H9 (cell line): Measurements from ENCODE around the gene MYOF. TPM values are rescaled to one million over a fixed set of nuclear protein-coding genes. Genes with fewer than 3 reads are reported as not detected.

ENCODE experiments used
- DNase-seq: peaks from one replicate; pipeline ENCODE4 v3.0.0-alpha.2; 2017
- H2AFZ ChIP-seq: one replicate; pipeline ENCODE4 v1.6.1; 2013; ENCODE audit warnings: mild to moderate bottlenecking, low read length, control low read depth, moderate library complexity
- H2AK5ac ChIP-seq: 2 replicates; pipeline ENCODE4 v1.6.1; 2013; ENCODE audit warnings: low read length, control low read depth, mixed read lengths; ENCODE audit not compliant: insufficient read length
- H2BK120ac ChIP-seq: one replicate; pipeline ENCODE4 v1.6.1; 2013; ENCODE audit warnings: low read depth, mild to moderate bottlenecking, low read length, control low read depth, inconsistent platforms; ENCODE audit not compliant: poor library complexity, severe bottlenecking
- H2BK12ac ChIP-seq: 2 replicates; pipeline ENCODE4 v1.6.1; 2013; ENCODE audit warnings: low read length, control low read depth, mixed read lengths, low read depth; ENCODE audit not compliant: insufficient read length
- H2BK15ac ChIP-seq: 2 replicates; pipeline ENCODE4 v1.6.1; 2013; ENCODE audit warnings: low read depth, low read length, control low read depth
- H2BK20ac ChIP-seq: one replicate; pipeline ENCODE4 v1.6.1; 2013; ENCODE audit warnings: low read depth, mild to moderate bottlenecking, low read length, control low read depth, inconsistent platforms; ENCODE audit not compliant: poor library complexity, severe bottlenecking
- H2BK5ac ChIP-seq: 2 replicates; pipeline ENCODE4 v1.6.1; 2013; ENCODE audit warnings: low read length, control low read depth, mixed read lengths; ENCODE audit not compliant: insufficient read length
- H3K14ac ChIP-seq: 2 replicates; pipeline ENCODE4 v1.6.1; 2013; ENCODE audit warnings: low read length, control low read depth; ENCODE audit not compliant: insufficient read depth
- H3K18ac ChIP-seq: 2 replicates; pipeline ENCODE4 v1.6.1; 2013; ENCODE audit warnings: low read depth, mild to moderate bottlenecking, mixed read lengths, low read length, control low read depth; ENCODE audit not compliant: insufficient read length
- H3K23ac ChIP-seq: 2 replicates; pipeline ENCODE4 v1.6.1; 2013; ENCODE audit warnings: low read length, control low read depth, mixed read lengths, low read depth; ENCODE audit not compliant: insufficient read length
- H3K23me2 ChIP-seq: 2 replicates; pipeline ENCODE4 v1.6.1; 2013; ENCODE audit warnings: low read depth, mild to moderate bottlenecking, mixed read lengths, low read length, control low read depth; ENCODE audit not compliant: insufficient read length, poor library complexity, severe bottlenecking
- H3K27ac ChIP-seq: 2 replicates; pipeline ENCODE4 v1.5.1; 2013; ENCODE audit warnings: low read length, control low read depth, mixed read lengths, low read depth; ENCODE audit not compliant: insufficient read length
- H3K27me3 ChIP-seq: 2 replicates; pipeline ENCODE4 v1.6.1; 2013; ENCODE audit warnings: low read length, control low read depth, inconsistent platforms; ENCODE audit not compliant: insufficient read depth
- H3K4ac ChIP-seq: 2 replicates; pipeline ENCODE4 v1.6.1; 2013; ENCODE audit warnings: low read depth, mild to moderate bottlenecking, control low read depth, inconsistent platforms, low read length, moderate library complexity
- H3K4me1 ChIP-seq: 2 replicates; pipeline ENCODE4 v1.6.1; 2013; ENCODE audit warnings: low read length, control low read depth, inconsistent platforms; ENCODE audit not compliant: insufficient read depth
- H3K4me2 ChIP-seq: 2 replicates; pipeline ENCODE4 v1.6.1; 2013; ENCODE audit warnings: low read length, control low read depth, mixed read lengths; ENCODE audit not compliant: insufficient read length, insufficient read depth
- H3K56ac ChIP-seq: 2 replicates; pipeline ENCODE4 v1.6.1; 2013; ENCODE audit warnings: low read depth, mild to moderate bottlenecking, mixed read lengths, low read length, control low read depth; ENCODE audit not compliant: insufficient read length
- H3K79me1 ChIP-seq: 2 replicates; pipeline ENCODE4 v1.6.1; 2013; ENCODE audit warnings: low read depth, mild to moderate bottlenecking, moderate library complexity, low read length, control low read depth, inconsistent platforms; ENCODE audit not compliant: insufficient read depth, poor library complexity, severe bottlenecking
- H3K79me2 ChIP-seq: 2 replicates; pipeline ENCODE4 v1.6.1; 2013; ENCODE audit warnings: low read length, control low read depth, inconsistent platforms; ENCODE audit not compliant: insufficient read depth
- H3K9ac ChIP-seq: 2 replicates; pipeline ENCODE4 v1.6.1; 2013; ENCODE audit warnings: low read length, control low read depth, mixed read lengths; ENCODE audit not compliant: insufficient read length; ENCODE audit errors: extremely low read depth
- H3K9me3 ChIP-seq: one replicate; pipeline ENCODE4 v1.6.1; 2013; ENCODE audit warnings: low read depth, low read length, inconsistent platforms; ENCODE audit not compliant: control insufficient read depth
- H3T11ph ChIP-seq: one replicate; pipeline ENCODE4 v1.6.1; 2013; ENCODE audit warnings: mild to moderate bottlenecking, low read length, control low read depth, inconsistent platforms
- H4K20me1 ChIP-seq: one replicate; pipeline ENCODE4 v1.6.1; 2013; ENCODE audit not compliant: control insufficient read depth, insufficient read length, insufficient read depth
- H4K5ac ChIP-seq: 2 replicates; pipeline ENCODE4 v1.6.1; 2013; ENCODE audit warnings: low read depth, mild to moderate bottlenecking, mixed read lengths, low read length, control low read depth; ENCODE audit not compliant: insufficient read length
- H4K8ac ChIP-seq: replicated peaks from 2 replicates; pipeline ENCODE4 v1.6.1; 2013; ENCODE audit warnings: low read length, control low read depth, mixed read lengths, low read depth; ENCODE audit not compliant: insufficient read length
- H4K91ac ChIP-seq: 2 replicates; pipeline ENCODE4 v1.6.1; 2013; ENCODE audit warnings: low read depth, mild to moderate bottlenecking, moderate library complexity, mixed read lengths, low read length, control low read depth; ENCODE audit not compliant: insufficient read length
- H3K27ac Mint-ChIP-seq, 3 experiments: 2 replicates in 2 of 3; 3 replicates in 1 of 3; pipeline ENCODE4 v1.8.0; 2020 to 2021; ENCODE audit warnings: mixed read lengths in 3 of 3, mild to moderate bottlenecking in 1 of 3, moderate library complexity in 1 of 3
- H3K27me3 Mint-ChIP-seq: 2 replicates; pipeline ENCODE4 v1.8.0; 2021; ENCODE audit warnings: low read depth, mild to moderate bottlenecking, moderate library complexity, mixed read lengths
- H3K36me3 Mint-ChIP-seq, 3 experiments: 2 replicates in 2 of 3; 3 replicates in 1 of 3; pipeline ENCODE4 v1.8.0; 2020 to 2021; ENCODE audit warnings: low read depth in 3 of 3, mixed read lengths in 3 of 3; ENCODE audit not compliant: insufficient read depth in 1 of 3
- H3K4me1 Mint-ChIP-seq, 2 experiments: 2 replicates each; pipeline ENCODE4 v1.8.0; 2020; ENCODE audit warnings: mixed read lengths in 2 of 2
- H3K4me3 Mint-ChIP-seq, 2 experiments: 2 replicates in 1 of 2; 3 replicates in 1 of 2; pipeline ENCODE4 v1.8.0; 2020 to 2021; ENCODE audit warnings: mild to moderate bottlenecking in 2 of 2, mixed read lengths in 2 of 2, moderate library complexity in 1 of 2
- H3K9me3 Mint-ChIP-seq, 2 experiments: 2 replicates in 1 of 2; 3 replicates in 1 of 2; pipeline ENCODE4 v1.8.0; 2020; ENCODE audit warnings: mild to moderate bottlenecking in 2 of 2, mixed read lengths in 2 of 2, moderate library complexity in 1 of 2
- WGBS: extraction: QIAGEN DNeasy Blood & Tissue Kit; methylation state at CpG from one replicate; pipeline ENCODE4 v1.1.7; 2013; ENCODE audit warnings: missing lambda C conversion rate, low lambda C conversion rate, mixed read lengths; ENCODE audit not compliant: insufficient read length; ENCODE audit errors: extremely low coverage; 5-methylcytosine and 5-hydroxymethylcytosine counted together
- total RNA-seq: library from RNA; stranded (reverse); gene quantifications from 2 replicates; pipeline ENCODE4 v1.2.1, GENCODE V29; 2021
- TF ChIP-seq, protein P1 (sequence below): fragments of 200-600 bp; sonication (generic); conservative IDR thresholded peaks from 3 replicates; pipeline ENCODE4 v1.8.0; 2021; ENCODE audit warnings: antibody characterized with exemption, mild to moderate bottlenecking

MYOF gene
- total RNA-seq, 1 experiment from 2014 or later = 2.8 TPM

DNA sequence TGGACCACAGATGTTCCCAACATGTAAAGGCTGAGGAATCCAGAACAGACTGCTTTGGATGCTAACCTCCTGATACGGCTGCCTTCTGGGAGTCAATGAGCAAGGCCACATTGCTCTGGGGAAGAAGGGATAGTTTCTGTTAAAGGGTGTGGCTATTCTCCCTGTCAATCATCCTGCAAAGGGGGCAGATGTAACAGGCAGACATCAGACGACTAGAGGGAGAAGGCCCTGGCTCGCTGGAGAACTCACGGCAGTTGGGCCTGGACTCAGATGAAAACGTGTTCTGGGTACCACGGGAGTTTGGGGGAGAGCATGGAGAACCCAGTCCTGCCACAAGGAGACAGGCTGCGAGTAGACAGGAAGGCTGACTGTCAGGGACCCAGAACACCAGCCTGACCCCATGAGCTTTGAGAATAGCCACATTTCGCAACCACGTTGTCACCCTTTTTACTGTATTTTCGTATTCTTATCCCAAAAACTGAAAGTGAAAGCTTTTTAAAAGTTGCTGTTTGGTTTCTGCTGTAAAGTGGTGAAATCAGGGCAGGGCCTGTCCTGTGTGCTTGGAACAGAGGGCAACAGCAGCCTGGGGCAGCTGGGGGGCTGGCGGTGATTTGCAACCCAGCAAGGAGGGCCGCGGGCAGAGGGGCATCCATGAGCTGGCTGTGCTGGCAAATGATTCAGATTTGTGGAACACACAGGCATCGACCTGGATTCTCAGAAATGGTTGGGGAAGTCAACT is 95.3 kb downstream of the MYOF start:
- H3K23me2 ChIP-seq = no peaks in the 10 kb centered on the region
- H3K9ac ChIP-seq = no peak overlapping the region
- H4K20me1 ChIP-seq = no peaks in the 10 kb centered on the region
- H2BK5ac ChIP-seq = no peak overlapping the region
- H2BK120ac ChIP-seq = no peak overlapping the region
- H2BK15ac ChIP-seq = no peak overlapping the region
- no peak overlapping the region for H3K4me3 Mint-ChIP-seq
- H3K23ac ChIP-seq = no peak overlapping the region
- no peaks in the 10 kb centered on the region for H3K79me1 ChIP-seq
- H2AK5ac ChIP-seq = no peak overlapping the region
- no peaks in the 10 kb centered on the region for H3K79me2 ChIP-seq
- peaks cover 12 to 26% of the 10 kb centered on the region in 2 experiments for H3K4me1 Mint-ChIP-seq
- no peak overlapping the region for H4K8ac ChIP-seq
- no peak overlapping the region for H2AFZ ChIP-seq
- no peaks in the 10 kb centered on the region for H3K27me3 ChIP-seq
- no peaks in the 10 kb centered on the region for H3K36me3 Mint-ChIP-seq
- 0 out of 2 replicates have a peak, but pooled peaks cover 2% of the 10 kb centered on the region for H3K4me1 ChIP-seq
- H4K5ac ChIP-seq = no peak overlapping the region
- no CpG with 5 or more reads among the region's 14 CpGs for WGBS
- no peak overlapping the region for H3K18ac ChIP-seq
- DNase-seq = no peak
- no peak overlapping the region for H2BK20ac ChIP-seq
- no peaks in the 10 kb centered on the region; the same call in 1 of the 2 replicates for H3K27me3 Mint-ChIP-seq
- H3K27ac Mint-ChIP-seq = no peak overlapping the region
- H3K9me3 ChIP-seq = no peaks in the 10 kb centered on the region
- H3K27ac ChIP-seq = no peak overlapping the region
- H3K4me2 ChIP-seq = no peak overlapping the region
- H3K14ac ChIP-seq = no peak overlapping the region
- no peaks in the 10 kb centered on the region for H3K9me3 Mint-ChIP-seq
- no peak overlapping the region for H3T11ph ChIP-seq
- H3K4ac ChIP-seq = no peak overlapping the region
- H2BK12ac ChIP-seq = no peak overlapping the region
- no peak overlapping the region for H4K91ac ChIP-seq
- H3K56ac ChIP-seq = no peak overlapping the region
- TF ChIP-seq, protein P1, sequence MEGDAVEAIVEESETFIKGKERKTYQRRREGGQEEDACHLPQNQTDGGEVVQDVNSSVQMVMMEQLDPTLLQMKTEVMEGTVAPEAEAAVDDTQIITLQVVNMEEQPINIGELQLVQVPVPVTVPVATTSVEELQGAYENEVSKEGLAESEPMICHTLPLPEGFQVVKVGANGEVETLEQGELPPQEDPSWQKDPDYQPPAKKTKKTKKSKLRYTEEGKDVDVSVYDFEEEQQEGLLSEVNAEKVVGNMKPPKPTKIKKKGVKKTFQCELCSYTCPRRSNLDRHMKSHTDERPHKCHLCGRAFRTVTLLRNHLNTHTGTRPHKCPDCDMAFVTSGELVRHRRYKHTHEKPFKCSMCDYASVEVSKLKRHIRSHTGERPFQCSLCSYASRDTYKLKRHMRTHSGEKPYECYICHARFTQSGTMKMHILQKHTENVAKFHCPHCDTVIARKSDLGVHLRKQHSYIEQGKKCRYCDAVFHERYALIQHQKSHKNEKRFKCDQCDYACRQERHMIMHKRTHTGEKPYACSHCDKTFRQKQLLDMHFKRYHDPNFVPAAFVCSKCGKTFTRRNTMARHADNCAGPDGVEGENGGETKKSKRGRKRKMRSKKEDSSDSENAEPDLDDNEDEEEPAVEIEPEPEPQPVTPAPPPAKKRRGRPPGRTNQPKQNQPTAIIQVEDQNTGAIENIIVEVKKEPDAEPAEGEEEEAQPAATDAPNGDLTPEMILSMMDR = no peak
